Measurements from ENCODE around the gene PSAP. TPM values are rescaled to one million over a fixed set of nuclear protein-coding genes. Genes with fewer than 3 reads are reported as not detected.

The PSAP gene
- polyA plus RNA-seq, 3 donors: 3,391 to 8,673 (median 7,346) TPM

DNA sequence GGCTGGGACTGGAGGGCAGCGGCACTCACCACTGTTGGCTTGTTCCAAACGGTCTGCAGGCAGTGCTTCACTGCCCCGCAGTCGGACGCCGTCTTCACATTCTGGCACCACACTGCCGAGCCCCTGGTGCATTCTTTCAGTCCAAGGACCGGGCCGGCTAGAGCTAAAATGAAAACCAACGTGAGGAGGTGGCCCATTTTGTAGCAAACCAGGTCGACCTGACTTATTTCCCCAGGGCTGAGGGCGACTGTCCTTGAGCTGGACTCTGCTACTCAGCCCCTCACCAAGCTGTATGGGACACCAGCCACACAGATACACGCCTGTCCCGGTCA is 16.7 kb downstream of the PSAP start:
- WGBS (ENCODE audit: insufficient coverage): 100% methylated on average over 12 of the region's 14 CpGs
- H3K9ac ChIP-seq (ENCODE audit: insufficient read depth, low read length, poor library complexity, severe bottlenecking): no peak overlapping the region
- intact Hi-C loops (cut with micrococcal nuclease): loop anchor here in 1 of 2 donors (5.0 kb wide), 1 partner anchor 58 kb away; no protein-coding TSS in a partner anchor
- H3K4me3 ChIP-seq (replicated peaks in 1 of 3; ENCODE audit: low read depth in 2 of 3, low read length in 3 of 3): peak overlapping the region in 1 of 3 experiments; percentile 49
- peak overlapping the region; percentile 50 to 92 (median 71) for H3K27ac Mint-ChIP-seq
- peaks cover 94 to 99% of the 10 kb centered on the region in 2 donors for H3K4me1 ChIP-seq (ENCODE audit: control insufficient read depth in 1 of 2, insufficient read depth in 2 of 2, low read length in 2 of 2)
- no peak for DNase-seq
- H3K36me3 ChIP-seq (replicated peaks in 1 of 2; ENCODE audit: control insufficient read depth in 1 of 2, insufficient read depth in 2 of 2, low read length in 2 of 2): peaks cover 73 to 85% of the 10 kb centered on the region in 2 donors
- H3K27ac ChIP-seq (ENCODE audit: low read depth in 1 of 2, low read length in 2 of 2): peak overlapping the region in 1 of 2 donors; percentile 86
- TF ChIP-seq, protein P1, sequence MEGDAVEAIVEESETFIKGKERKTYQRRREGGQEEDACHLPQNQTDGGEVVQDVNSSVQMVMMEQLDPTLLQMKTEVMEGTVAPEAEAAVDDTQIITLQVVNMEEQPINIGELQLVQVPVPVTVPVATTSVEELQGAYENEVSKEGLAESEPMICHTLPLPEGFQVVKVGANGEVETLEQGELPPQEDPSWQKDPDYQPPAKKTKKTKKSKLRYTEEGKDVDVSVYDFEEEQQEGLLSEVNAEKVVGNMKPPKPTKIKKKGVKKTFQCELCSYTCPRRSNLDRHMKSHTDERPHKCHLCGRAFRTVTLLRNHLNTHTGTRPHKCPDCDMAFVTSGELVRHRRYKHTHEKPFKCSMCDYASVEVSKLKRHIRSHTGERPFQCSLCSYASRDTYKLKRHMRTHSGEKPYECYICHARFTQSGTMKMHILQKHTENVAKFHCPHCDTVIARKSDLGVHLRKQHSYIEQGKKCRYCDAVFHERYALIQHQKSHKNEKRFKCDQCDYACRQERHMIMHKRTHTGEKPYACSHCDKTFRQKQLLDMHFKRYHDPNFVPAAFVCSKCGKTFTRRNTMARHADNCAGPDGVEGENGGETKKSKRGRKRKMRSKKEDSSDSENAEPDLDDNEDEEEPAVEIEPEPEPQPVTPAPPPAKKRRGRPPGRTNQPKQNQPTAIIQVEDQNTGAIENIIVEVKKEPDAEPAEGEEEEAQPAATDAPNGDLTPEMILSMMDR (IDR thresholded peaks at IDR 0.05): no peak
- H3K79me2 ChIP-seq (ENCODE audit: insufficient read depth, low read length): peaks cover 95% of the 10 kb centered on the region
- peaks cover 0 to 6% of the 10 kb centered on the region in 2 donors for H3K9me3 ChIP-seq (replicated peaks in 1 of 2; ENCODE audit: control insufficient read depth in 1 of 2, insufficient read depth in 1 of 2, low read length in 2 of 2)
- H3K4me3 Mint-ChIP-seq: no peak overlapping the region
- H3K27me3 ChIP-seq (ENCODE audit: control insufficient read depth in 2 of 2, insufficient read depth in 2 of 2, low read length in 2 of 2): no peaks in the 10 kb centered on the region
- H2AFZ ChIP-seq (ENCODE audit: insufficient read depth, low read depth, low read length, poor library complexity, severe bottlenecking): no peak overlapping the region
- peaks cover 0 to 3% (median 0%) of the 10 kb centered on the region in 3 donors for H3K27me3 Mint-ChIP-seq (ENCODE audit: low read depth in 3 of 3)
- no peak overlapping the region for H3K4me2 ChIP-seq (replicated peaks; ENCODE audit: extremely low read depth, low read length, poor library complexity, severe bottlenecking)
- peaks cover 90% of the 10 kb centered on the region for H3K4me1 Mint-ChIP-seq
- peaks cover 5 to 21% (median 10%) of the 10 kb centered on the region in 7 donors for H3K9me3 Mint-ChIP-seq
- H4K20me1 ChIP-seq (ENCODE audit: insufficient read depth, low read length): peaks cover 99% of the 10 kb centered on the region
- H3K36me3 Mint-ChIP-seq: peaks cover 89 to 90% of the 10 kb centered on the region in 2 donors

DNA sequence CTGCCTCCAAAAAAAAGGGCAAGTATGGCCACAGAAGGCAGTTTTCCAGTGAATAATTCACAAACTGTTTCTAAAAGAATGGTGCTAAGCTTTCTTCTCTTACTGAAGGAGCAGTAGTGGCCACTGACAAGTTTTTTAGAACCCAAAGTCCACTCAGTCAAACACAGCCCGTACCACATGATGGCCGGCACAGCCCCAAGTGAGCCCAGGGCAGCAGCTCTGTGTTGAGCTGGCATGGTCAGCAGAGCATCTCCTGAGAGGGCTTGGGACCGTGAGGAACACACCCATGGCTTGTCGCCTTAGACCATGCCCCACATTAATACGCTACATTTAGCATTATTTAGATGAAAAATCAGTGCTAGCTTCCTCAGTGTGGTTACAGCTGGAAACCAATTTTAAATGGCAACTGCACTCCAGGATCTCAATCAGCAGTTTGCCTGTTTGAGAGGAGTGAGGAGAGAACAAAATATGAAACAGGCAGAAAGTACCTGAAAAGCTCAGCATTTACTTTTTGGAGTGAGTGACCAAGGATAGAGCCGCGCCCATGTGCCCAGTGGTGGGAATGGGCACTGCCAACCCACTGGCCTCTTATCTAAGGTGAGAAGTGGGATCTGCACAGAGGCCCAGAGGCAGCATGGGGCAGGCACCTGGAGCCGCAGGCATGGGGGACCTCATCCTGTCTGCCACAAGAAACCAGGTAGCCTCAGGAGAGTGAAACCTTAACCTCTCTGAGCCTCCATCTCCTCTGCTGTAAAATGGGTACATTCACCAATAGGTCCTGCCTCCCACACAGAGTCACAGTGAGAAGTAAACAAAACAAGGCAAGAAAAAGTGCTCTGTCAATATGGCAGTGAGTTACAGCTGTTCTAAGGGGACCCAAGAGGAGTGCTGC is 17.4 kb downstream of the PSAP start:
- no peaks in the 10 kb centered on the region for H3K27me3 ChIP-seq (ENCODE audit: control insufficient read depth in 2 of 2, insufficient read depth in 2 of 2, low read length in 2 of 2)
- H3K9me3 Mint-ChIP-seq: peaks cover 5 to 22% (median 11%) of the 10 kb centered on the region in 7 donors
- peaks cover 0 to 3% (median 0%) of the 10 kb centered on the region in 3 donors for H3K27me3 Mint-ChIP-seq (ENCODE audit: low read depth in 3 of 3)
- H2AFZ ChIP-seq (ENCODE audit: insufficient read depth, low read depth, low read length, poor library complexity, severe bottlenecking): no peak overlapping the region
- peak overlapping the region; percentile 42 to 86 for H3K27ac ChIP-seq (ENCODE audit: low read depth in 1 of 2, low read length in 2 of 2)
- no peak for DNase-seq
- peaks cover 0 to 6% of the 10 kb centered on the region in 2 donors for H3K9me3 ChIP-seq (replicated peaks in 1 of 2; ENCODE audit: control insufficient read depth in 1 of 2, insufficient read depth in 1 of 2, low read length in 2 of 2)
- 100% methylated on average over 4 of the region's 8 CpGs for WGBS (ENCODE audit: insufficient coverage)
- peak overlapping the region in 1 of 2 donors; percentile 55 for H3K4me3 Mint-ChIP-seq
- H3K36me3 ChIP-seq (replicated peaks in 1 of 2; ENCODE audit: control insufficient read depth in 1 of 2, insufficient read depth in 2 of 2, low read length in 2 of 2): peaks cover 76 to 84% of the 10 kb centered on the region in 2 donors
- H3K4me1 ChIP-seq (ENCODE audit: control insufficient read depth in 1 of 2, insufficient read depth in 2 of 2, low read length in 2 of 2): peaks cover 92 to 99% of the 10 kb centered on the region in 2 donors
- TF ChIP-seq, protein P1 (IDR thresholded peaks at IDR 0.05): no peak
- H4K20me1 ChIP-seq (ENCODE audit: insufficient read depth, low read length): peaks cover 99% of the 10 kb centered on the region
- peak overlapping the region; percentile 83 to 92 (median 87) for H3K27ac Mint-ChIP-seq
- intact Hi-C loops (cut with micrococcal nuclease): loop anchor here in 1 of 2 donors (5.0 kb wide), 1 partner anchor 59 kb away; no protein-coding TSS in a partner anchor
- H3K4me2 ChIP-seq (replicated peaks; ENCODE audit: extremely low read depth, low read length, poor library complexity, severe bottlenecking): peak overlapping the region; percentile 48
- H3K4me3 ChIP-seq (replicated peaks in 1 of 3; ENCODE audit: low read depth in 2 of 3, low read length in 3 of 3): peak overlapping the region in 1 of 3 experiments; percentile 49
- H3K9ac ChIP-seq (ENCODE audit: insufficient read depth, low read length, poor library complexity, severe bottlenecking): no peak overlapping the region
- peaks cover 88% of the 10 kb centered on the region for H3K4me1 Mint-ChIP-seq
- peaks cover 90 to 91% of the 10 kb centered on the region in 2 donors for H3K36me3 Mint-ChIP-seq
- H3K79me2 ChIP-seq (ENCODE audit: insufficient read depth, low read length): peaks cover 93% of the 10 kb centered on the region
